Calu3 (cell line): ENCODE results near the gene VOPP1. TPM values are rescaled to one million over a fixed set of nuclear protein-coding genes. Genes with fewer than 3 reads are reported as not detected.

ENCODE experiments used
- BruUV-seq: library from RNA; stranded (reverse); fragments of 400-500 nt; replicated peaks from 2 replicates; lab custom pipeline; 2021; lab: Mats Ljungman, UMichigan
- CTCF ChIA-PET: fragments of 300-600 bp; sonication (Branson Sonifier 250); formaldehyde crosslinking; loops from one replicate; lab custom pipeline; 2022; ENCODE audit warnings: antibody characterized with exemption; lab: Charles Lee
- DNase-seq: peaks from one replicate; pipeline ENCODE4 v3.0.0; 2022
- H3K27ac Mint-ChIP-seq: one replicate; pipeline ENCODE4 v1.8.0; 2022; ENCODE audit warnings: mixed read lengths; ENCODE audit not compliant: unreplicated experiment
- H3K27me3 Mint-ChIP-seq: one replicate; pipeline ENCODE4 v1.8.0; 2022; ENCODE audit warnings: mixed read lengths; ENCODE audit not compliant: unreplicated experiment
- H3K36me3 Mint-ChIP-seq: one replicate; pipeline ENCODE4 v1.8.0; 2022; ENCODE audit warnings: mild to moderate bottlenecking, moderate library complexity, mixed read lengths; ENCODE audit not compliant: insufficient read depth, unreplicated experiment
- H3K4me1 Mint-ChIP-seq: one replicate; pipeline ENCODE4 v1.8.0; 2022; ENCODE audit warnings: mild to moderate bottlenecking, low read depth, mixed read lengths; ENCODE audit not compliant: unreplicated experiment
- H3K4me3 Mint-ChIP-seq: one replicate; pipeline ENCODE4 v1.8.0; 2022; ENCODE audit warnings: mild to moderate bottlenecking, low read depth, moderate library complexity, mixed read lengths; ENCODE audit not compliant: unreplicated experiment
- H3K9me3 Mint-ChIP-seq: one replicate; pipeline ENCODE4 v1.8.0; 2022; ENCODE audit warnings: low read depth, mixed read lengths; ENCODE audit not compliant: unreplicated experiment
- CTCF ChIP-seq: fragments of 200-600 bp; IDR thresholded peaks from one replicate; pipeline ENCODE4 v1.8.0; 2022; ENCODE audit warnings: antibody characterized with exemption; ENCODE audit not compliant: unreplicated experiment
- intact Hi-C: fragments of 100-400 bp; cut with micrococcal nuclease; formaldehyde crosslinking; loops from one replicate; pipeline ENCODE4 v1.10.0; 2022; ENCODE audit not compliant: unreplicated experiment
- total RNA-seq: library from RNA; stranded (reverse); gene quantifications from 2 replicates; pipeline ENCODE4 v1.2.3, GENCODE V29; 2022

Gene VOPP1
- total RNA-seq, 1 experiment from 2014 or later = 128 TPM

GRCh38 chr7:55464422-55464821 is 107.9 kb downstream of the VOPP1 start:
- Mint-ChIP-seq H3K27me3 (no peaks in the 10 kb centered on the region), H3K4me3 (no peak overlapping the region), H3K27ac (no peak overlapping the region), H3K36me3 (peaks cover 11% of the 10 kb centered on the region), H3K4me1 (no peaks in the 10 kb centered on the region), H3K9me3 (peaks cover 35% of the 10 kb centered on the region)
- TF ChIP-seq CTCF = no peak
- CTCF ChIA-PET = no interaction called here
- no TSS peak for BruUV-seq
- intact Hi-C loops = no loop called here
- DNase-seq = no peak

GRCh38 chr7:55463686-55464262 is 108.5 kb downstream of the VOPP1 start:
- intact Hi-C loops = no loop called here
- Mint-ChIP-seq H3K4me1 (no peaks in the 10 kb centered on the region), H3K36me3 (peaks cover 11% of the 10 kb centered on the region), H3K4me3 (no peak overlapping the region), H3K27ac (no peak overlapping the region), H3K27me3 (no peaks in the 10 kb centered on the region), H3K9me3 (peaks cover 37% of the 10 kb centered on the region)
- CTCF ChIA-PET = no interaction called here
- DNase-seq = no peak
- BruUV-seq = no TSS peak
- TF ChIP-seq CTCF = no peak

- BruUV-seq = no TSS peak
- TF ChIP-seq CTCF = no peak
- Mint-ChIP-seq H3K27me3 (no peaks in the 10 kb centered on the region), H3K27ac (no peak overlapping the region), H3K9me3 (peaks cover 33% of the 10 kb centered on the region), H3K36me3 (no peaks in the 10 kb centered on the region), H3K4me1 (no peaks in the 10 kb centered on the region), H3K4me3 (no peak overlapping the region)
- DNase-seq = no peak
- intact Hi-C loops = no loop called here
- CTCF ChIA-PET = no interaction called here
Measured at GRCh38 chr7:55458351-55458750, 114.0 kb downstream of the VOPP1 start.

GRCh38 chr7:55457801-55458200 is 114.5 kb downstream of the VOPP1 start:
- CTCF ChIA-PET = no interaction called here
- intact Hi-C loops = no loop called here
- H3K4me1 Mint-ChIP-seq = no peaks in the 10 kb centered on the region
- DNase-seq = no peak
- no peaks in the 10 kb centered on the region for H3K27me3 Mint-ChIP-seq
- H3K27ac Mint-ChIP-seq = no peak overlapping the region
- H3K9me3 Mint-ChIP-seq = peaks cover 33% of the 10 kb centered on the region
- no peak for TF ChIP-seq CTCF
- no peak overlapping the region for H3K4me3 Mint-ChIP-seq
- no peaks in the 10 kb centered on the region for H3K36me3 Mint-ChIP-seq
- BruUV-seq = no TSS peak
